HG03460 (cell line): ENCODE results near the gene GDNF.
"Not testable (repeated sequence)": the region's sequence is repeated elsewhere in the genome, so short reads cannot be mapped to it uniquely, and the experiment has no call there.

Experiments used
- ATAC-seq: cut with Tn5 transposase; IDR thresholded peaks from one replicate; pipeline ENCODE4 v1.9.1; 2021; ENCODE audit not compliant: unreplicated experiment

Gene GDNF, protein sequence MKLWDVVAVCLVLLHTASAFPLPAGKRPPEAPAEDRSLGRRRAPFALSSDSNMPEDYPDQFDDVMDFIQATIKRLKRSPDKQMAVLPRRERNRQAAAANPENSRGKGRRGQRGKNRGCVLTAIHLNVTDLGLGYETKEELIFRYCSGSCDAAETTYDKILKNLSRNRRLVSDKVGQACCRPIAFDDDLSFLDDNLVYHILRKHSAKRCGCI

DNA sequence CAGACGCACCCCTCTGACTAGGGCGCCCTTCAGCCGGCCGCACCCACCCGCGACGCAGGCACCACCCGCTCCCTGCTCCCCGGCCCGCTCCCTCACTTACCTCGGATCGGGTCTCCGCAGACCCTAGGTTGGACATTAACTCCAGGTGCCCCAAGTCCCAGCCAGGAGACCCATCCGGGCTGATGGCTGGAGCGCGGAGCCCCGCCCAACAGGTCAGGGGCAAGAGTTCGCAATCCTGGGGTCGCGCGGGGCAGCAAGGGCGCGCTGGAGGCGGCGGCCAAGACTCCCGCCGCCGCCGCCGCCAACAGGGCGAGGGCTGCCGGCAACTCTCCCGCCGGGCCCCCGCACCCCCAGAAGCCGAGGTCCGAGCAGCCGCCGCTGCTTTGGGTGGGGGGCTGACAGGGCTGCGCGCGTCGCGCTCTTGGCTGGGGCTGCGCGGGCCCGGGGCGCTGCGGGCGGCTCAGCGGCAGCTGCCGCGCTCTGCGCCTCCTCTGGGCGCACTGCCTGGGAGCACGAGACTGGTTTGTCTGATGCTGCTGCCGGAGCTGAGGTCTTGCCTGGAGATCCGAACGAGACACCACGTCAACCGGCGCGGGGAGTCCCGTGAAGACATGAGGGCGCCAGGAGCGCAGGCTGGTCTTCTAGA, at the start of gene GDNF:
TSS of gene GDNF (minus strand) at position 635 of the 646 bp plus-strand sequence. CDS start 5,245 bp downstream, outside the sequence.
- ATAC-seq = no peak

DNA sequence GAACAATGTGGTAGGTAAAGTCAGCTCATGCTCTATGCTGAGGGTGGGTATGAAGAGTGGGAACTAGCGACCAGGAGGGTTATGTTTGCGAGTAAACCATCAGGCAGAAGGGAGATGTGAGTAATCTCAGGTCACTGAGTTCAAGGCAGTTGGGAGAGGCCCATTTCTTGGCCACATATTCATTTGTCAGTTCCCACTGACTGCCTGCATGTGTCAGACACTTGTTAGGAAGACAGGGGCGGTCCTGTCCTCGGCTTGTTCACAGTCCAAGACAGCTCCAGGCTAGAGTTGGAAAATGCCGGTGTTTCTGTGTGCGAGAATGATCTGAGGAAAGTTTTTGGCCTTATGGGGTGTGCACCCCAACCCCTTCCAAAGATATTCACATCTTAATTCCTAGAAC, 48.6 kb upstream of the GDNF start:
- ATAC-seq = no peak

DNA sequence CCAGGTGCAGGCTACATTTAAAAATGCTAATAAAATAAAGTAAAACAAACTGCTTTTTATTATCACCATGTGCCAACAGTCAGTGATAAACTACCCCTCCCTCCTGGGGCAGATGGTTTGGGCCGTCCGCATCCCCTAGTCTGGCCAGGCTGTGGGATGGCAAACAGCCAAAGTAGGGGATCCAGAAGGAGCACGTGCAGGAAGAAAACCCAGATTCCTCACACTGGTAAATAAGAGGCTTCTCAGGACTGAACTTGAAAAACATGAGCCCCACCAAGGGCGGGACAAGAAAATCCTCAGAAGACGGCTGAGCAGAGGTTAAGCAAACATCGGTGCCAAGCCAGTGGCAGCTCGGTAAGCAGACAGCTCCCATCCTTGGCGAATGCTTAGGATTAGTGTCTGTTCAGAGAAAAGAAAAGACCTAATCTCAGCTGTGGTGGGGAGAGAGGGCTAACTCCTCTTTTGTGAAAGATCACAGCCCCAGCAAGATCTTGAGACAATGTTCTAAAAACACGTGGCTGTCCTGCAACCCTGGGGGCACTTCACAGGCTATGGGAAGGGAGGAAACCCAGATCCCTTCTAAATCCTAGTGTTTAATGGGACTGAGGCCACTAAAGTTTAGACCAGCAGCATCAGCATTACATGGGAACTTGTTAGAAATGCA, 46.5 kb upstream of the GDNF start:
- no peak for ATAC-seq

DNA sequence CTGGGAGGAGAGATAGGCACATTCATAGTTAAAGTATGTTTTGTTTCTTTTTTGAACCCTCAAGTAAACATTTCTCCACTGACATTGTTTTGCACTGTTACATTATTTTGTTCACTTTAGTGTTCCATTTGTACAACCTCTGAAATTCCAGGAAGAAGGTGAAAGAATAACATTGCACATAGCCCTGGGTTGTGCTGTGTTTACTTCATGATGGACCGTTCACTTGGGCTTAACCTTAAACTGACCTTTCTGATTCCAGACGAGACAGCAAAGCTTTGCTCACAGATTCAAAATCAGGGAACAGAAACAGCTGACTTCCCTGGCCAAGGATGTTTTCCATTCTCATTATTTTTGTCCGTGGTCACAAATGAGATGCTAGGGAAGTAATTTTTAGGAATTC, 42.8 kb upstream of the GDNF start:
- ATAC-seq = no peak

DNA sequence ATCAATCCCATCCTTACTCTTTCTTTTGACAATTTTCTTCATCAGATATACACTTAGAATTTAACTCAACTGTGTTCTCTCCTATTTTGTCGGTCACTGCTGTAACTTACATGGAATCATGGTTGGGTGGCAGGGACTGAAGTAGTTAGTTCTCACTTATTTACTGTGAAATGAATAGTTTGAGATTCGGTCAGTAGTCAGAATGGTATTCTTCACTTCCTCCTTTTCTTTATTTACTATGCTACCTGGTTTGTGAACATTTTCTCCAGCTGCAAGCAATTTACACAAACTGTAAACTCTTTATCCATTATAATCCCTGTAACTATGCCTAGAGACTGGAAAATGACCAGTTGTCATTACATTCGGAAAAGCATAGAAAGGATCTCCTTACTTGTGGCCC, 41.5 kb upstream of the GDNF start:
- no peak for ATAC-seq

DNA sequence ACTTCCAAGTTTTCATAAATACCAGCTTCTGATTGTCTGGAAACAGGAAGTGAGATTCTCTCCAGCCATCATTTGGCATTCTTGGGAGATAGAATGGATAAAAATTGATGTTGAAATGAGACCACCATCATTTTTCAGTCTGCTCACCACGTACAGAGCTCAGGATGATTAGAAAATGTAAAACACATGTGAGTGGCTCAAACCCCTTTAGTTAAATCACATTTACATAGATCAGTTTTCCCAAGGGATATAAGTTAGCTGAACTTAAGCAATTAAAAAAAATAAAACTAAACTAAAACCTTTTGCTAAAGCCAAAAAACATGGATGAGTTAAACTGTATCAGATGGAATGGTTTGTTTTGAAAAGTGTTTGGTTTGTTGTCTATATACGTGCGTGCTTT, 37.1 kb upstream of the GDNF start:
- no peak for ATAC-seq

DNA sequence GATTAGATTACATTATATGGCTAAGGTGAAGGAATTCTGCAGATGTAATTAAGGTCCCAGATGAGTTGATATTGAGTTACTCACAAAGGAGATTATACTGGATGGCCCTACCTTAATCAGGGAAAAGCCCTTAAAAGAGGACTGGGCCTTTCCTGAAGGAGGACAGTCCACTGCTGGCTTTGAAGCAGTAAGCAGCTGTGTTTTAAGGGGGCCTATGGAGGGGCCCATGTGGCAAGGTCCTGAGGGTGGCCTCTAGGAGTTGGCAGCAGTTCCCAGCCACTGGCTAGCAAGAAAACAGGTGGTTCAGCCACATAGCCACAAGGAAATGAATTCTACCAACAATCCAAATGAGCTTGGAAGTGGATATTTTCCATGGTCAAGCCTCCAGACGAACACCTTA, 36.4 kb upstream of the GDNF start:
- ATAC-seq = no peak

DNA sequence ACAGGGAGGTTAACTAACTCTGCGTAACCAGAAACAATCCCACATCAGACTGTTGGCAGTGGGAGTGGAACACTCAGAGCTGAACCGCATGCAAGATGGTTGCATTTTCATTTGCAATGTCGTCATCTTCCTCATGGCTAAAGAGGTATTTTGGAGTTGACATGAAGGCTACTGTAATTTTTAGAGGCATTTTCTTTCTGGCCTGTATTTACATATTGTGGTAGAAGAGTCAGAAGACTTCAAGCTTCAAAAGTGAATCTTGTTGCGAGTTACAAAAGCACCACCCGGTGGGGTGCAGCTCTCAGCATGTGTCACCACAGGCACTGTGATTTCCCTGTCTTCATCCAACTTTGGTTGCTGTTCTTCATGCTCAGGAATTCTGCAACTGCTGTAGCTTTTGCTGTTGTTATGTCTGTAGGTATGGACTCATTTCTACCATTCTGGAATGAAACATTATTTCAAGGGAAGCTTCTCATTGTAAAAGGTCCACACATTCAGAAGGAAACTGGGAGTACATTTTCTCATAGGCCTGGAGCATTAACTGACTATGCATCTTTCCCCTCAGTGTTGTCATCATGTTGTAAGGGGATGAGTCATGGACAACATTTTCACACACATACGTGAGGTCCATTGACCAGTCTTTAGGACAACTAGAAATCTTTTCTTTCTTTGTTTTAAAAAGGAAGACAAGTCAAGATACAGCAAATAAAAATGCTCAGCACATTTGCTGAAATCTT, 35.4 kb upstream of the GDNF start:
- ATAC-seq = no peak

DNA sequence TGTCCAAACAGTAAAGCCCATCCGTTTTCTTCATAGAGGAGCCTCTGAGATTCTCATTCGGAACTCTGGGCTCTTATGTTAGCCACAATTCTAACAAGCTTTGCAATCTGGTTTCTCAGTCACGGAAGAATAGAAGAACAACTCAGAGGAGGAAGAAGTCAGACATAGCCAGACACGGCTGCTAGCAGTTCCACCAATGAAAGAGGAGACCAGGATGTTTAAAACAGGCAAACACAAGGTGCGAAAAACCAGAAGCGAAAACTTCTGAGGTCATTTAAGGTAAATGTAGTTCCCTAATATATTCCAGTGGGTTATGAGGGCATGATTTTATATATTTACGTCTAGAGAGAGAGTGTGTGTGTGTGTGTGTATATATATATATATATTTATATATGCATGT, 34.1 kb upstream of the GDNF start:
- ATAC-seq = no peak

DNA sequence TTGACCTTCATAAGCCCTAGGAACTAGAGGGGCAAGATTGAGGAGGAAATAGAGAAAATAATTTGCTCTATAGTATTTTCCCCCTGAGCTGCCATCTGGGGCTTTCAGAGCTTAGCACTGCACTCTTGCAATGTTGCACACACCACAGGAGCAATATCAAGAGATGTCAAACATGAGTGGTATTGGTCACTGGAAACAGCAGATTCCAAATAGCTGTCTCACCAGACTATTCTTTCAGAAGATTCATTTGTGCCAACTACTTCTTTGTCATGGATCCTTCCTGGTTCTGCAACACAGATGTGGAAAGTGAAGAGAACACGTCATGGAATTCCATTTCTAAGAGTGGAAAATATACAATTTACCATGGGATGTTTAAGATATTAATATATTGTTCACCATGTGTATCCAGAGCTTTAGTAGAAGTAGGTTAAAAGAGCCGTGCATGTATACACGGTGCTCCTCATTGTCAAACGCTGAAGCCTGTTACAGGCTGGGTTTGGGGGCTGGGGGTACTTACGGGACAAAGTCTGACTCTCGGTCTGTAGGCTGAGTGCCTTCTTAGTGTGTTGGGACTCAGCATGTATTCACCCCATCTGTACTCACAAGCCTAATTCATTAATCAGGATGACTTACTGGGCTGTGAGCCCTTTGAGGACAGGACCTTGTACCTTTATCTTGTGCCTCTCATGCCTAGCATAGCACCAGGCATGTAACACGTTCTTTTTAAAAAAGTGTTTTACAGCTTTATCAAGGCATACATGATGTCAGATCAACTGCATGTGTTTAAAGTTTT, 31.4 kb upstream of the GDNF start:
- no peak for ATAC-seq

DNA sequence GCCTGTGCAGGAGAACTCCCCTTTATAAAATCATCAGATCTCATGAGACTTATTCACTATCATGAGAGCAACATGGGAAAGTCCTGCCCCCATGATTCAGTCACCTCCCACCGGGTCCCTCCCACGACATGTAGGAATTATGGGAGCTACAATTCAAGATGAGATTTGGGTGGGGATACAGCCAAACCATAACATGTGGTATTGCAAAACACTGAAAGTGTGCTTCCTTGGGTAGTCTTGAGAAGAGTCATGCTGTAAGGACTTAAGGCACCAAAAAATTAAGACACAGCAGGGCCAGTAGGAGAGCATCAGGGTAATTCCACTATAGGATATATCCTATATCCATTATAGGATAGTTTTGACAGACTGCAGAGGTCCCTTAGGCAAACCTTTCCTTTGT, 29.4 kb upstream of the GDNF start:
- no peak for ATAC-seq

DNA sequence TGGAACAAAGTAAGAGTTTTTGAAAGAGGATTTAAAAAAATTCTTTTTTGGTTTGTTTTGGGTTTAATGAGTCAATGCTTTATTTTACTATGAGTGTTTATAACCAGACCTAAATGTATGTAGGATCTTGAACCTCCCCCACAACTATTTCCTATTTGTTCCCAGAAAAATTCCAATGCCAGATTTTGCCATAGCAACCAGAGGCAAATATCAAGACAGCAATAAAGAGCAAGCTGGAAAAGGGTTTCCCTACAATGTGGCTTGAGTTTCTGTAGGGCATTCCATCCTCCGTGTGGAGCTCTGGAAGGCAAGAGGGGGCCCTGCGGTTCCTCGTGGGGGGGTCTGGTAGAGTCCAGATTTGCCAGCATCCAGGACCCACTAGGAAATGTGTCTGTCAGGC, 27.8 kb upstream of the GDNF start:
- ATAC-seq = no peak

DNA sequence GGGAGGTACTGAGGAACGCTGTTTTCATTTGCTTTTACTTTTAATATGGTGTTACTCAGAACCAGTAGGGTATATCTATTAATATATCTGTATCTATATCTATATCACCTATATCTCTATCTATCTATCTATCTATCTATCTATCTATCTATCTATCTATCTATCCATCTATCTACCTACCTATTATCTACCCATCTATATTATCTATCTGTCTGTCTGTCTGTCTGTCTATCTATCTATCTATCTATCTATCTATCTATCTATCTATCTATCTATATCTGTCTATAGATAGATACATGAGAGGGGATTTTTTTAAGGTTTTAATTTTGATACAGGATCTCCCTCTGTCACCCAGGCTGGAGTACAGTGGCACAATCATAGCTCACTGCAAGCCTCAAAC, 23.1 kb upstream of the GDNF start:
- not testable (repeated sequence) for ATAC-seq

DNA sequence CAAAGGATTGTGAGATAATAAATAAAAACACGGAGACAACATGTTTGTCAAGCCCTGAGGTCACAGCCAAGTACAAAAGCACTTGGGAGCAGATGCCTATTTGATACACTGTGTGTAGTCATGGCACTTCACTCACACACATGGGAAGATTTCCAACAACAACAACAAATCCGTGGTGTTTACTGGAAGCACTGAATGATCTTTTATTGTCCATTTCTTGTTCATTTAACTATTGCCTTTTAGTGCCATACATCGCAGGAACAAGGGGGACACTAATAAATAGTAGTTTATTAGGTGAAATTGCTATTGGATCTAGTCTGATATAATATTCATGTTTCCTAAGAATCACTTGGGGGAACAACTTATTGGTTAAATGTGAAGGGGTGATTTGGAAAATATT, 20.4 kb upstream of the GDNF start:
- ATAC-seq = no peak

DNA sequence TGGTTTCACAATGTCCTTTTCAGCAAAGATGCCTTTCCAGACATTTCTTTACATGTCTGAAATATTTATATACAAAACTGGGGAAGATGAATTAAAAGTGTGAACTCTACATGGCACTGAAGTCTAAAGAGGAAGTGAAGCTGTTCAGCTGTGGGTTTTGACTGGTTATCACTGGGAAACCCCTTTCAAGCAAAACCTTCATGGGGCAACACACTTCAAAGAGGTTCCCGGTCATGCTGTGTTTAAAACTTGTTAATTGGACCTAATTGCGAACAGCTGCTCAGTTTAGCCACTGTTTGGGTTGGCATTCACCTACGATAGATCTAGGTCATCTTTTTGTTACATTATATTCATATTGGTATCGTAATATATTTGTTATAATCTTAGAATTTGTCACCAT, 20.0 kb upstream of the GDNF start:
- ATAC-seq = peak; percentile 97

DNA sequence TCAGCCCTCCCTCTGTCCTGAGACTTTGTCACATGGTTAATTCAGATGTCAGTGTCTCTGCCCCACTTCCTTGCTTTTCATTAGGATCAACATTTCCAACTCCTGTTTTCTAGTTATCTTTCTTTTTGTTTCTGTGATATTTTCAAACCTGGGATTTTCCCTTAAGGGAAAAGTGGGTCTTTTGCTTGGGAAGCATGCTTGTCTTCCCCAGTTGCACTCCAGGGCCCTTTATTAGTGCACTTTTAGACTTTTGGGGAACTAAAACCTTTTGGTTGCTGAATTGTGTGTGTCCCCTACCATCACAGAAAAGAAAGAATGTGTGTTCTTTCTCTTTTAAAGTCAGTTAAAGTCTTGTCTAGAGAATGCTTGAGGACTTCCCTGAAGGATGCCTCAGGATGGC, 18.4 kb upstream of the GDNF start:
- ATAC-seq = no peak

DNA sequence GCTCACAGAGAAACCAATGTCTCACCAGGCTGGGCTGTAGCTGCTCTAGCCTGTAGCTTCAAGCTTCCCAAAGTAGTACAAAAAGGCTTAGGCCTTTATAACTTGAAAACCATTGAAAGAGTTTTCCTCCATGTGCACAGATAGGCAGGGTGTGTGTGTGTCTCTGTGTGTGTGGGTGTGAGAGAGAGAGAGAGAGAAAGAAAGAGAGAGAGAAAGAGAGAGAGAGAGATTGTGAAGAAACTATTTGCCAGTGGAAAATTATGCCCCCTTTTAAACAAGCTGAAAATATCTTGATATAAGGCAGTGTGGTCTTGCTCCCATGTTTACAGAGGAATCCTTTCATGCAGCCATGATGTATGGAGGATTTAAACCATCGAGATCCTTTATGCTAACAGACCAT, 17.9 kb upstream of the GDNF start:
- no peak for ATAC-seq

DNA sequence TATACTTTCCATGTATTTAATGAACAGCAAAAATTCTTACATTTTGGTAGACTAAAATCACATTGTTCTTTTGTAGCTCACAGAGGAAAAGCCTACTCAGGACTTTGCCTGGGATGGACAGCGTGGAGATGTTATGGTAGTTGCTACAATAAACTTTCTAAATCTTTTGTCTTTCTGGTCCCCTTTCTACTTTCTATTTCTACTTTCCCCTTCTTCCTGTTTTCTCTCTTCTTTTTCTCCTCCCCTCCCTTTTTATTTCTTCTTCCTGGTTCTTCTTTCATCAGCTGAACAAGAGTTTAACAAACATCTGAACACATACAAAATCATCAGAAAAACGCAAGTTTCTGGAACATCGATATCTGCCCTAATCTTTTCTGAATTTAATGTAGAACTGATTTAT, 15.6 kb upstream of the GDNF start:
- no peak for ATAC-seq

DNA sequence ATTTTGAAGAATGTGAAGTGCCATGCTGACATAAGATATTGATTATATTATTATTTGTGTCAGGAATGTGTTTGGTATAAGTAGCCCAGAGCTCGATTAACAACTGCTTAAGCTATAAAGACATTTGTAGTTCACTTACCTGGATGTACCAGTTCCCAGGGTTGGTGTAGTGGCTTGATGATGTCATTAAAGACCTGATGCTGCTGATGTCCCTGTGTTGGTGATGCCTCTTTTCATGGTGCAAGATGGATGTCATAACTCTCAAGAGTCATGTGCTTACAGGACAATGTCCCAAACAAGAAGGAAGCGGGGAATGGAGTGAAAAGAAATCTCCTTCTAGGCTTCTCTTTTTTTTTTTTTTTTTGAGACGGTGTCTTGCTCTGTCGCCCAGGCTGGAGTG, 11.5 kb upstream of the GDNF start:
- no peak for ATAC-seq

DNA sequence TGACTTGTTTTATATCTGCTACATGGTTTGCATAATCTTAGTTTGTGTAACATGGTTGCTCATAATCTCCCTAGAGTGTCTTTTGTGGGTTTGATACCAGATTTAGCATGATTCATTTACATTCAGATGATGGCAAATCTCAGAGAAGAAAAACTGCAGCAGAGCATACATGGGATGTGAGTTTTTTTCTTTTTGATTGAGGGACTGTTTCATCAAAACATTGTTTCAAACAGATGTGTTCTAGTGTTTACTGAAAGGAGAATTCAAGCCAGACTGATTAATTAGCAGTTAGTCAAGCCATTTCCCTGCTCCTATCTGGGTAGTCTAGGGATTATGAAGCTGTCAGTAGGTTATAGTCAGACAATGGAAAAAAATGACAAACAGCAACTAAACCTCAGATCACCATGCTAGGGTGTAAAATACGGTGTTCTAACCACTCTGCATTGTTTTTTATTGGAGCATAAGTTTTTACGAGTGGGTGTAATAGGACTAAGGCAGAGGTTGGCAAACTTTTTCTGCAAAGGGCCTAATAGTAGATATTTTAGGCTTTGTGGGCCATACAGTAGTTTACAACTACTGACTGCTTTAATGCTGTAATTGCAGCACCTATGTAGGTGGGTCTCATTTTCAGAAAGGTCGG, 10.5 kb upstream of the GDNF start:
- ATAC-seq = no peak

DNA sequence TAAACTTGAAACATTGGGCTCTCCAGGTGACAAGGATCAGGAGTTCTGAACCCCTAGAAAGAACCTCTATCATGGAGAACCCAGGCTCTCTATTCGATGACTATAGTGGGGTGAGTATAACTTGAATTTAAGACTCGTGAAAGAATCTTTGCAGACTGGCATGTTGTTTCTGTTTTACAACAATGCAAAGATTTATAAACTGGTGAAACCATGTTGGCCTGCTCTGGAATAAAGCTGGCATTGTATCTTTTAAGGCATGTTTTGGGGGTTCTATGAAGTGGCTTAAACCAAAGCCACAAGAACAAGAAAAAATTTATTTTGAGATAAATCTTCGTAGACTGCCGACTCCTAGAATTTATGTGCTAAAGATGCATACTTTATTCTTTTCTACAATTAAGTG, 9.8 kb upstream of the GDNF start:
- ATAC-seq = no peak
